ENCODE data around the gene LBX1. TPM values are rescaled to one million over a fixed set of nuclear protein-coding genes. Genes with fewer than 3 reads are reported as not detected.

Gene LBX1
- total and polyA plus RNA-seq, 7 donors = 1.8 to 12.3 (median 7.4) TPM

GRCh38 chr10:101228153-101228965, 904 bp downstream of the LBX1 start:
- peak overlapping the region; percentile 86 for H3K4me3 ChIP-seq
- TF ChIP-seq, protein P1, sequence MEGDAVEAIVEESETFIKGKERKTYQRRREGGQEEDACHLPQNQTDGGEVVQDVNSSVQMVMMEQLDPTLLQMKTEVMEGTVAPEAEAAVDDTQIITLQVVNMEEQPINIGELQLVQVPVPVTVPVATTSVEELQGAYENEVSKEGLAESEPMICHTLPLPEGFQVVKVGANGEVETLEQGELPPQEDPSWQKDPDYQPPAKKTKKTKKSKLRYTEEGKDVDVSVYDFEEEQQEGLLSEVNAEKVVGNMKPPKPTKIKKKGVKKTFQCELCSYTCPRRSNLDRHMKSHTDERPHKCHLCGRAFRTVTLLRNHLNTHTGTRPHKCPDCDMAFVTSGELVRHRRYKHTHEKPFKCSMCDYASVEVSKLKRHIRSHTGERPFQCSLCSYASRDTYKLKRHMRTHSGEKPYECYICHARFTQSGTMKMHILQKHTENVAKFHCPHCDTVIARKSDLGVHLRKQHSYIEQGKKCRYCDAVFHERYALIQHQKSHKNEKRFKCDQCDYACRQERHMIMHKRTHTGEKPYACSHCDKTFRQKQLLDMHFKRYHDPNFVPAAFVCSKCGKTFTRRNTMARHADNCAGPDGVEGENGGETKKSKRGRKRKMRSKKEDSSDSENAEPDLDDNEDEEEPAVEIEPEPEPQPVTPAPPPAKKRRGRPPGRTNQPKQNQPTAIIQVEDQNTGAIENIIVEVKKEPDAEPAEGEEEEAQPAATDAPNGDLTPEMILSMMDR (IDR thresholded peaks at IDR 0.05) = peak; percentile 31
- peak overlapping the region; percentile 96 for H3K27ac ChIP-seq
- peak; percentile 59 to 70 (median 61) for ATAC-seq
- 1% methylated on average over 69 to 82 of the region's 82 CpGs for WGBS, 3 donors
- peaks cover 21% of the 10 kb centered on the region for H3K4me1 ChIP-seq
- intact Hi-C loops (cut with DNase I) = loop anchor here in 1 of 2 donors (5.0 kb wide), 1 partner anchor 64 kb away; no protein-coding TSS in a partner anchor
- peaks cover 0 to 52% (median 3%) of the 10 kb centered on the region in 3 donors for H3K27me3 ChIP-seq (ENCODE audit: insufficient read depth in 3 of 3, low read length in 2 of 3)
- no peaks in the 10 kb centered on the region for H3K9me3 ChIP-seq
- DNase-seq = peak; percentile 47 to 86
- H3K36me3 ChIP-seq (ENCODE audit: insufficient read depth in 1 of 2, low read depth in 1 of 2) = no peaks in the 10 kb centered on the region

DNA sequence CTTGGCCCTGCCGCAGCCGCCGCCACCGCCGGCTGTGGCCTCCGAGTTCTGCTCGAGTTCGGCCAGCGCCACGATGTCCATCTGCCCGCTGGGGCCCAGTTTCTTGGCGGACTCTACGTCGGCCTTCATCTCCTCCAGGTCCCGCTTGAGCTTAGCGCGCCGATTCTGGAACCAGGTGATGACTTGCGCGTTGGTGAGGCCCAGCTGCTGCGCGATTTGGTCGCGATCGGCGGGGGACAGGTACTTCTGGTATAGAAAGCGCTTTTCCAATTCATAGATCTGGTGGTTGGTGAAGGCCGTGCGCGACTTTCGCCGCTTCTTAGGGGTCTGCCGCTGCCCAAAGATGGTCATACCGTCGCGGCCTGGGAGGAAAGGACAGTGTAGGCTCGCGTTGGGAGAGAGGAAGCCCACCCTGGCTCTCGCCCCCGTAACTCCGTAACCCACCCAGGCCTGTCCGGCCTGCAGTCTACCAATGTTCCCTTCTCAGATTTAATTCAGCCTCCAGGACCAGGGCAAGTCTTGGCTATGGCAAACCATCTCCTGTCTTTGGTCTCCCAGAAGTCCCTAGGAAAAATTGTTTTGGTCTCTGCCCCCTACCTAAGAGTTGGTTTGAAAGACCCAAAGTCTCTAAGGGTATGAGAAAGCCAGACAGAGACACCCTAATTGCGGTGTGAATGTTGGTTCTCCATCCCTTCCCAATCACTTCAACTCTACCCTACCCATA, 1.7 kb downstream of the LBX1 start:
- ATAC-seq = peak in 3 of 4 donors; percentile 0 to 10 (median 1)
- Histone ChIP-seq H3K36me3 (ENCODE audit: insufficient read depth in 1 of 2, low read depth in 1 of 2) (no peaks in the 10 kb centered on the region), H3K27ac (peak overlapping the region; percentile 96), H3K9me3 (no peaks in the 10 kb centered on the region), H3K4me3 (peak overlapping the region; percentile 86), H3K27me3 (ENCODE audit: insufficient read depth in 3 of 3, low read length in 2 of 3) (peaks cover 0 to 46% (median 3%) of the 10 kb centered on the region in 3 donors), H3K4me1 (peaks cover 22% of the 10 kb centered on the region)
- intact Hi-C loops (cut with DNase I) = loop anchor here in 1 of 2 donors (2.0 to 5.0 kb wide), 2 partner anchors 65 to 259 kb away; no protein-coding TSS in a partner anchor
- 4 to 8% (median 4%) methylated on average over 38 to 43 of the region's 43 CpGs for WGBS, 3 donors
- TF ChIP-seq, protein P1 (IDR thresholded peaks at IDR 0.05) = no peak
- peak in 1 of 2 donors; percentile 57 for DNase-seq

DNA sequence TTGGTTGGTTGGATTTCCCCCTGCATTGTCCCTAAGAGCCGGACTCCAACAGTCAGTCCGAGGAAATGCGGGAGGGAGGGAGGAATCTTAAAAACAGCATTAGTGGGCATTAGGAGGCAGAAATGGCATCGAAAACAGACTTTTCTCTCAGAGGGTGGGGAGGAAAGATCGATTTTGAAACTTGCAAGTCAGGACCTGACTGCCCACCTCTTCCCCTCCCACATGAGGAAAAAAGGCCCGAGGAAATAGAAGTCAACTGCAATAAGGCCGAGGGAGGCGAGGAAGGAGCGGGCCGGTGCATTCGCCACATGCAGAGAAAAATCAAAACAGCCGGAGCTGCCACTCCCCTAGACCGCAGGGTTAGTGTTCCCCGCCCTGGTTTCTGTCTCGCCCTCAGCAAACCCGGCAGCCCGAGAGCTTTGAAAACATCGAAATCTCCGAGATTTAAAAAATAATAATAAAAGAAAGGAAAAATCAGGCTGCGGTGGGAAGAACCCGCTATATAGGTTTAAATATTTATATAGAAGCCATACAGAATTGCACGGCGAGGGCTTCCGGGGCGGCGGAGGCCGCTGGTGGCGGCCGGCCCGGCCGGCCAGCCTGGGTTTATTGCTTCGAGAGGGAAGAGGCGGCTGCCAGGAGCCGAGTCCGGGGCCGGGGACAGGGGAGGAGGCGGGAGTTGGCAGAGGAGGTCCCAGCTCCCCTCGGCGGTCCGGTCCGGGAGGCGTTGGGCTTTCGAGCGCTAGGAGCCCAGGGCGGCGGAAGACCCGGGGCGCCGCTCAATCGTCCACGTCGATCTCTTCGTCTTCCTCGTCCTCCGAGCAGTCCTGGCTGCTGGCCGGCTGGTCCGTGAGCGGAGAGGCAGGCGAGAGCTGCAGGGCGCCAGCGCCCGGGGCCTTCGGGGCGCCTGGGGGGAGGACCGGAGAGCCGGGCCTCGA, 2.5 kb downstream of the LBX1 start:
- H3K4me1 ChIP-seq = peaks cover 17% of the 10 kb centered on the region
- TF ChIP-seq, protein P1 (IDR thresholded peaks at IDR 0.05) = no peak
- H3K9me3 ChIP-seq = no peaks in the 10 kb centered on the region
- H3K27ac ChIP-seq = peak overlapping the region; percentile 96
- H3K27me3 ChIP-seq (ENCODE audit: insufficient read depth in 3 of 3, low read length in 2 of 3) = peaks cover 0 to 40% (median 7%) of the 10 kb centered on the region in 3 donors
- H3K36me3 ChIP-seq (ENCODE audit: insufficient read depth in 1 of 2, low read depth in 1 of 2) = no peaks in the 10 kb centered on the region
- DNase-seq (peak in 1 of 2 donors; percentile 75), ATAC-seq (peak in 3 of 4 donors; percentile 1 to 22 (median 7))
- intact Hi-C loops (cut with DNase I) = loop anchor here in 1 of 2 donors (2.0 to 5.0 kb wide), 2 partner anchors 66 to 260 kb away; no protein-coding TSS in a partner anchor
- peak overlapping the region; percentile 86 for H3K4me3 ChIP-seq
- 2 to 4% (median 3%) methylated on average over 57 to 67 of the region's 67 CpGs for WGBS, 3 donors

DNA sequence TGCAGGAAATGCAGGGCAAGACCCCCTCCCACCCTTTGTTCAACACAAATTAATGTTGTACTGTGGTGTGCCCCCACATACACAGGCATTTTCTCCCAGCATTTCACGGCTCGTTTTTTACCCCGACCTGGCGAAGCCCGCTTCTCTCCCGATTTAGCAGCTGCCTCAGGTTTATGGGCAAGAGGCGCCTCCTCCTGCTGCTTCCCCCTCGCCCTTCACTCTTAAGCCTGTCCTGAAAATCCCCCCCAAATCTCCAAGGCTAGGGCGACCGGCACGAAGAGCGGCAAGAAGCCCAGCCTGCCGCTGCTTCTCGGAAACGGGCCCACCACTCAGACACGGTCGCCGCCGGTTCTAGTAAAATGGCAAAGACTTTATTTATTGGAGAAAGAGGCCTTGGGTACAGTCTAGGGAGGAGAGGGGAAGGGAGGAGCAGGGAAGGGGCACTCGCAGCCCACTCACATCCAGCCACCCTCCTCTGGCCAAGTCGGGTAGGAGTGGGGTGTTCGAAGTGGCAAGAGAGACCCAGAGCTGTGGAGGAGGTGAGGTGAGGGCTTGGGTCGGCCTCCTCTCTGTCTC, 3.3 kb downstream of the LBX1 start:
- peak overlapping the region; percentile 86 for H3K4me3 ChIP-seq
- TF ChIP-seq, protein P1 (IDR thresholded peaks at IDR 0.05) = no peak
- H3K27ac ChIP-seq = peak overlapping the region; percentile 96
- no peaks in the 10 kb centered on the region for H3K36me3 ChIP-seq (ENCODE audit: insufficient read depth in 1 of 2, low read depth in 1 of 2)
- ATAC-seq = no peak
- peaks cover 17% of the 10 kb centered on the region for H3K4me1 ChIP-seq
- DNase-seq = no peak
- no peaks in the 10 kb centered on the region for H3K9me3 ChIP-seq
- 7% methylated on average over 23 of the region's 23 CpGs for WGBS, 3 donors
- intact Hi-C loops (cut with DNase I) = loop anchor here in 1 of 2 donors (2.0 to 5.0 kb wide), 2 partner anchors 66 to 261 kb away; no protein-coding TSS in a partner anchor
- H3K27me3 ChIP-seq (ENCODE audit: insufficient read depth in 3 of 3, low read length in 2 of 3) = peaks cover 0 to 43% (median 7%) of the 10 kb centered on the region in 3 donors

Data from psoas muscle (tissue), 8 donors.